HL-60 (cell line): ENCODE data around the gene TOMM40L.

Experiments
- DNase-seq, 2 experiments: peaks; one replicate each; pipeline ENCODE4 v3.0.0-alpha.2; 2010 to 2020; ENCODE audit warnings: low read depth in 1 of 2, low spot score in 1 of 2
- H3K27ac ChIP-seq: fragments of 250-450 bp; sonication (Bioruptor Pico); replicated peaks from 2 replicates; pipeline ENCODE4 v1.5.1; 2020; ENCODE audit warnings: mild to moderate bottlenecking, moderate library complexity
- H3K27me3 ChIP-seq: fragments of 250-450 bp; sonication (Bioruptor Pico); 2 replicates; pipeline ENCODE4 v1.5.1; 2021; ENCODE audit warnings: mild to moderate bottlenecking, moderate library complexity; ENCODE audit not compliant: insufficient read depth, poor library complexity, severe bottlenecking
- H3K4me3 ChIP-seq: replicated peaks from 2 replicates; pipeline ENCODE4 v1.5.1; 2011; ENCODE audit warnings: mild to moderate bottlenecking, control low read depth, low read length; ENCODE audit not compliant: insufficient read depth
- GABPA ChIP-seq: IDR thresholded peaks from 2 replicates; pipeline ENCODE4 v1.6.1; 2012; ENCODE audit warnings: low read depth
- POLR2AphosphoS5 ChIP-seq: IDR thresholded peaks from 2 replicates; pipeline ENCODE4 v1.6.1; 2012; ENCODE audit warnings: low read depth
- SPI1 ChIP-seq: IDR thresholded peaks from 2 replicates; pipeline ENCODE4 v1.6.1; 2012; ENCODE audit warnings: low read depth, mild to moderate bottlenecking, borderline replicate concordance
- TF ChIP-seq, protein P1 (sequence below): IDR thresholded peaks from one replicate; pipeline ENCODE4 v1.5.1; 2011; ENCODE audit warnings: low read length, control low read depth, inconsistent platforms; ENCODE audit not compliant: insufficient read depth
- TF ChIP-seq, protein P2 (sequence below): IDR thresholded peaks from 2 replicates; pipeline ENCODE4 v1.6.1; 2012; ENCODE audit warnings: low read depth; ENCODE audit not compliant: insufficient replicate concordance

Gene TOMM40L

DNA sequence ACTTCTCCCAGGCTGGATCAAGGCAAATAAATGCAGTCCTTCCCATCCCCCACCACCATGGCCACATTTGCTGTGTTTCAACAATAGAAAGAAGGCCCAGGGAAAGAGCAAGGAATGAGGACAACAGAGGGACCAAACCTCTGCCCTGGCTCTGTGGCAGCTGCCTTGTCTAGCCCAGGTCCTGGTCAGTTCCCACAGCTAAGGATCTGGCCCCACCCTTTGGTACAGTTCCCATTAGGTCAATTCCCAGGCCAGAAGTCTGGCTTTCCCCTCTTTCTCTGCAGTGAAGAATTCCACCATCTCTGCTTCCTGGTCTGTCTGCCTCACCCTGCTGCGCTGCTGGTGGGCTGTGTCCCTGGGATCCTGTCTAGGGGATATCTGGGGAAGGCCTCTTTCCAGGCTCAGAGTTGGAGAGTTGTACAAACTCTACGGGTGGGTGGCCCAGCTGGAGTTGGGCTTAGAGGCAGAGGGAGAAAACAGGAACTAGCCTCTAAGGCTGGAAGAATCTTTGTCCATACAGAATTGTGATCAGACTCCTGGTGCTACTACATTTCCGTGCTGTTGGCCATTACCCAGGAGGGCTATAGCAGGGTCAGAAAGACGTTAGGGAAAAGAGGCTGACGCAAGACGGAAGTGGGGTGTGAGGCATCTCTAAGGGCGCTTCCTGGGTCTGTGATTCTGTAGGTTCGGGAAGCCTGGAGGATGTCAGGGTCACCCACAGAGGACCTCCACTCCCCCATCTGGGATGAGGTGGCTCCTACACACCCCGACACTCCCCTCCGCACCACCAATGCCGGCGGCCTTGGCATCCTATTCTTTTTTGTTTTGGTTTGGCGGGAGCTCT is 24.6 kb upstream of the TOMM40L start:
- H3K27me3 ChIP-seq: no peaks in the 10 kb centered on the region
- DNase-seq: peak; percentile 57 to 82
- TF ChIP-seq GABPA (no peak), SPI1 (peak; percentile 68; the same call in 1 of the 2 replicates)
- H3K27ac ChIP-seq: peak overlapping the region; percentile 95
- H3K4me3 ChIP-seq: peak overlapping the region; percentile 37

DNA sequence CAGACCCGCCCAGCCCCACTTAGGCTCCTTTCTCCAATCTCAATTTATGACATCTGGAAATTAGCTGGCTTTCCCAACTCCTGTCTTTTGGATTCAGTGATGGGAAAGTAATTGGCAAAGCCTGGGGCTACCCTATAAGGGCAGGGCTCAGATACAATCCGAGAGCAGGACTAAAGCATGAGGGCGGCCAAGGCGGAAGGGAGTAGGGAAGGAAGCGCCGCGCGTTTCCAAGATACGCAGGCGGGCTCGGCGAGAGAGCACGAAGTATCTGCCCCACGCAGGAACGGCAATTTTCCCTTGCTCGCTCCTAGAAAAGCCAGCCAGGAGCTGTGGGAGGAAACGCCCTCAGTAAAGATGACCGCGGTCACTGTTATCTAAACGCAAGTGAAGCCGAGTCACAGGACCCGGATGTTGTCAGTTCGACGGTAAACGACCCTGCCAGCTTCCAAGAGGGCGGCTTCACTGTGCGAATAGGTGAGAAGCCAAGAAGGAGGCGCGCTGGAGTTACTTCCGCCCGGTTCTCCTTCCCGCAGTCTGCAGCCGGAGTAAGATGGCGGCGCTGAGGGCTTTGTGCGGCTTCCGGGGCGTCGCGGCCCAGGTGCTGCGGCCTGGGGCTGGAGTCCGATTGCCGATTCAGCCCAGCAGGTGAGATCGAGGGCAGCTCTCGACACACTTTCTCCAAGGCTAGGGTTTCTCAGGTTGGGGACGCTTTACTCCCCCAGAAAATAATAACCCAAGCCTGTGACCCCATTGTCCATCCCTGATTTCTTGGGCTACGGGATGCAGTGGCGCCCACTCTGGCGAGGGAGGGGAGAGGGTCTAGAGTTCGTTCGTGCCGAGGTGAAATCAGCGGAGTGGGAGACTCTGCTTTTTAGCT is 23.8 kb upstream of the TOMM40L start, which contains the start of gene NDUFS2:
NDUFS2 (plus strand) TSS at position 532 of the 877 bp plus-strand sequence; CDS start at position 551, 19 bp downstream.
- H3K27me3 ChIP-seq: no peaks in the 10 kb centered on the region
- peak within 1 kb of the TSS; percentile 67 for H3K4me3 ChIP-seq
- peak; percentile 87 for TF ChIP-seq POLR2AphosphoS5
- TF ChIP-seq, protein P1, sequence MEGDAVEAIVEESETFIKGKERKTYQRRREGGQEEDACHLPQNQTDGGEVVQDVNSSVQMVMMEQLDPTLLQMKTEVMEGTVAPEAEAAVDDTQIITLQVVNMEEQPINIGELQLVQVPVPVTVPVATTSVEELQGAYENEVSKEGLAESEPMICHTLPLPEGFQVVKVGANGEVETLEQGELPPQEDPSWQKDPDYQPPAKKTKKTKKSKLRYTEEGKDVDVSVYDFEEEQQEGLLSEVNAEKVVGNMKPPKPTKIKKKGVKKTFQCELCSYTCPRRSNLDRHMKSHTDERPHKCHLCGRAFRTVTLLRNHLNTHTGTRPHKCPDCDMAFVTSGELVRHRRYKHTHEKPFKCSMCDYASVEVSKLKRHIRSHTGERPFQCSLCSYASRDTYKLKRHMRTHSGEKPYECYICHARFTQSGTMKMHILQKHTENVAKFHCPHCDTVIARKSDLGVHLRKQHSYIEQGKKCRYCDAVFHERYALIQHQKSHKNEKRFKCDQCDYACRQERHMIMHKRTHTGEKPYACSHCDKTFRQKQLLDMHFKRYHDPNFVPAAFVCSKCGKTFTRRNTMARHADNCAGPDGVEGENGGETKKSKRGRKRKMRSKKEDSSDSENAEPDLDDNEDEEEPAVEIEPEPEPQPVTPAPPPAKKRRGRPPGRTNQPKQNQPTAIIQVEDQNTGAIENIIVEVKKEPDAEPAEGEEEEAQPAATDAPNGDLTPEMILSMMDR: no peak
- TF ChIP-seq SPI1: peak; percentile 44; the same call in 1 of the 2 replicates
- TF ChIP-seq, protein P2, sequence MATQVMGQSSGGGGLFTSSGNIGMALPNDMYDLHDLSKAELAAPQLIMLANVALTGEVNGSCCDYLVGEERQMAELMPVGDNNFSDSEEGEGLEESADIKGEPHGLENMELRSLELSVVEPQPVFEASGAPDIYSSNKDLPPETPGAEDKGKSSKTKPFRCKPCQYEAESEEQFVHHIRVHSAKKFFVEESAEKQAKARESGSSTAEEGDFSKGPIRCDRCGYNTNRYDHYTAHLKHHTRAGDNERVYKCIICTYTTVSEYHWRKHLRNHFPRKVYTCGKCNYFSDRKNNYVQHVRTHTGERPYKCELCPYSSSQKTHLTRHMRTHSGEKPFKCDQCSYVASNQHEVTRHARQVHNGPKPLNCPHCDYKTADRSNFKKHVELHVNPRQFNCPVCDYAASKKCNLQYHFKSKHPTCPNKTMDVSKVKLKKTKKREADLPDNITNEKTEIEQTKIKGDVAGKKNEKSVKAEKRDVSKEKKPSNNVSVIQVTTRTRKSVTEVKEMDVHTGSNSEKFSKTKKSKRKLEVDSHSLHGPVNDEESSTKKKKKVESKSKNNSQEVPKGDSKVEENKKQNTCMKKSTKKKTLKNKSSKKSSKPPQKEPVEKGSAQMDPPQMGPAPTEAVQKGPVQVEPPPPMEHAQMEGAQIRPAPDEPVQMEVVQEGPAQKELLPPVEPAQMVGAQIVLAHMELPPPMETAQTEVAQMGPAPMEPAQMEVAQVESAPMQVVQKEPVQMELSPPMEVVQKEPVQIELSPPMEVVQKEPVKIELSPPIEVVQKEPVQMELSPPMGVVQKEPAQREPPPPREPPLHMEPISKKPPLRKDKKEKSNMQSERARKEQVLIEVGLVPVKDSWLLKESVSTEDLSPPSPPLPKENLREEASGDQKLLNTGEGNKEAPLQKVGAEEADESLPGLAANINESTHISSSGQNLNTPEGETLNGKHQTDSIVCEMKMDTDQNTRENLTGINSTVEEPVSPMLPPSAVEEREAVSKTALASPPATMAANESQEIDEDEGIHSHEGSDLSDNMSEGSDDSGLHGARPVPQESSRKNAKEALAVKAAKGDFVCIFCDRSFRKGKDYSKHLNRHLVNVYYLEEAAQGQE: peak; percentile 75
- TF ChIP-seq GABPA: peak; percentile 82
- peak; percentile 95 to 99 for DNase-seq
- H3K27ac ChIP-seq: peak within 1 kb of the TSS; percentile 95

DNA sequence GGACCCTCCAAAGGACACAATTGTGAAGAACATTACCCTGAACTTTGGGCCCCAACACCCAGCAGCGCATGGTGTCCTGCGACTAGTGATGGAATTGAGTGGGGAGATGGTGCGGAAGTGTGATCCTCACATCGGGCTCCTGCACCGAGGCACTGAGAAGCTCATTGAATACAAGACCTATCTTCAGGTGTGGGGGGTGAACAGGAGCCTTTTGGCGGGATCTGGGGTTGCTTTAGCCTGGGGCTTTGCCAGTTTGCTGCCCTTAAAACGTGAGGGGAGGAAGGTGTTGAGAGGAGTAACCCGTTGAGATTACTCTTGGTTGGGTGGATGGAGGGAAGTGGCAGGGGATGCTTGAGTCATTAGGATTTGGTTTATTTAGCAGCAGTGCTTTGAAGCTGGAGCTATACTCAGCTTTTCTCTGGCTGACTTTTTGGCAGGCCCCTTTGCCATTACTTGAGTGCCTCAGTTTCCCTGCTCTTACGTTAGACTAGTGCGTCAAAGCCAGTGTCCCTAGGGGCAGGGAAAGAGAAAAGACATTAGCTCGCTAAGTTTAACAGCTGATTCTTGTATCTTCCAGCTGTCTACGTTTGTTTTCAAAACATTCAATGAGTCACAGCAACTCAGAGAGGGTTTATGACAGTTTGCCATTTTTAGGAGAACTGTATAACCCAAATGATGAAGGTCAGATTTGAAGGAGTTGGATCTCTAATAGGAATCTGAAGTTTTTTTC is 19.3 kb upstream of the TOMM40L start:
- Histone ChIP-seq H3K27ac (no peak overlapping the region), H3K4me3 (no peak overlapping the region), H3K27me3 (no peaks in the 10 kb centered on the region)
- no peak for TF ChIP-seq POLR2AphosphoS5
- TF ChIP-seq, protein P1: no peak
- TF ChIP-seq GABPA: no peak
- TF ChIP-seq SPI1: no peak
- TF ChIP-seq, protein P2: no peak
- no peak for DNase-seq

DNA sequence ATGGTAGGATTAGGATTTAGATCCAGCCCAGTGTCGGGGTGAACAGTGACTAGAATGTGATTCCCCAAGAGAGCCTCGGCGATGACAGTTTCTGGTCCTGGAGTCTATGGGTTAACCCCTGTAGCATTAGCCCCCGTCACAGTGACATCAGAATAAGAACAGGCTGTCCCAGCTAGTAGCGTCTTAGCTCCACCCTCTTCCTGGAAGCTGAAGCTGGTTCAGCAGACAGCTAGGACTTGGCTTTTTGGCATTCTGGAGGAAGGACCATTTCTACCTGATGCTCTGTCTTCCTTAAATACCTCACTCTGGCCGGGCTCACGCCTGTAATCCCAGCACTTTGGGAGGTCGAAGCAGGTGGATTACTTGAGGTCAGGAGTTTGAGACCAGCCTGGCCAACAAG is 18.7 kb upstream of the TOMM40L start:
- DNase-seq: no peak
- TF ChIP-seq SPI1 (no peak), POLR2AphosphoS5 (no peak)
- TF ChIP-seq, protein P2: no peak
- TF ChIP-seq, protein P1: no peak
- Histone ChIP-seq H3K4me3 (no peak overlapping the region), H3K27me3 (no peaks in the 10 kb centered on the region), H3K27ac (no peak overlapping the region)
